ENCODE results near the gene SH2D7.
A peak's percentile ranks its signal among the peaks of the same experiment; 100 is the strongest.

Gene SH2D7

DNA sequence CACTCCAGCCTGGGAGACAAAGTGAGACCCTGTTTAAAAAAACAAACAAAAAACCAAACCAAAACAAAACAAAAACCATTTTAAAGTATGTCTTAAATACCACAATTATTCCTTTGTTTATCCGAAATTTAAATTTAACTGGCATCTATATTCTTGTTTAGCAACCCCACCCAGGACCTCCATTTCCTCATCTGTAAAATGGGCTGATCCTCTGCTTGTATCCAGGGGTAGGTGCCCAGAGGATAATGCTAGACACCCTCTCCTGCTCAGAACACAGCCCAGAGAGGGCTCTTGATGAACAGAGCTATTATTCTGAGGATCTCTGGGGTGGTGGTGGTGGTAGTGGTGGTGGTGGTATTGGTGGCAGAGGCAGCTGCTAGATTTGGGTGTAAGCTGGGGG lies 9.8 kb downstream of the SH2D7 start:
- H3K9me3 Mint-ChIP-seq (ENCODE audit: low read depth) = no peaks in the 10 kb centered on the region
- H3K27ac Mint-ChIP-seq = peak overlapping the region; percentile 34
- H3K27me3 Mint-ChIP-seq = no peaks in the 10 kb centered on the region
- no peaks in the 10 kb centered on the region for H3K36me3 Mint-ChIP-seq
- no peak overlapping the region for H3K4me3 Mint-ChIP-seq
- peaks cover 39% of the 10 kb centered on the region for H3K4me1 Mint-ChIP-seq (ENCODE audit: low read depth)

DNA sequence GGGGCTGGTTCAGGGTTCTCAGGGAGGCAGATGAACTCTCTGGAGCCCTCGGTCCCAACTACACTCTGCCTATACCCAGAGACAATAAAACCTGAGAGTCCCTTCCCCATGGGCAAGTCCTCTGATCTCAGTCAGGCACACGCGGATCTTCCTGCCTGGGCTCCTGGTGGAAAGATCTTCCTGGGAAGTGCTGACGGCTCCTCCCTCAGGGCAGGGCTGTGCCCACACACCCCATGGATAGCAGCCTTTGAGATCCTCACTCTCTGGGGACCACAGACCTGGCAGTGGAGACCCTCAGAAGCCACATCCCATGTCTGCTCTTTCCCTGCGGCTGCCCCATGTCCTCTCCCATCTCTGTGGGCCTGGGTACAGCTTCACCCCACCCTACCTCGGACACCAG lies 10.4 kb downstream of the SH2D7 start:
- Mint-ChIP-seq H3K9me3 (ENCODE audit: low read depth) (no peaks in the 10 kb centered on the region), H3K4me3 (no peak overlapping the region), H3K36me3 (no peaks in the 10 kb centered on the region), H3K4me1 (ENCODE audit: low read depth) (peaks cover 39% of the 10 kb centered on the region), H3K27ac (no peak overlapping the region), H3K27me3 (no peaks in the 10 kb centered on the region)

DNA sequence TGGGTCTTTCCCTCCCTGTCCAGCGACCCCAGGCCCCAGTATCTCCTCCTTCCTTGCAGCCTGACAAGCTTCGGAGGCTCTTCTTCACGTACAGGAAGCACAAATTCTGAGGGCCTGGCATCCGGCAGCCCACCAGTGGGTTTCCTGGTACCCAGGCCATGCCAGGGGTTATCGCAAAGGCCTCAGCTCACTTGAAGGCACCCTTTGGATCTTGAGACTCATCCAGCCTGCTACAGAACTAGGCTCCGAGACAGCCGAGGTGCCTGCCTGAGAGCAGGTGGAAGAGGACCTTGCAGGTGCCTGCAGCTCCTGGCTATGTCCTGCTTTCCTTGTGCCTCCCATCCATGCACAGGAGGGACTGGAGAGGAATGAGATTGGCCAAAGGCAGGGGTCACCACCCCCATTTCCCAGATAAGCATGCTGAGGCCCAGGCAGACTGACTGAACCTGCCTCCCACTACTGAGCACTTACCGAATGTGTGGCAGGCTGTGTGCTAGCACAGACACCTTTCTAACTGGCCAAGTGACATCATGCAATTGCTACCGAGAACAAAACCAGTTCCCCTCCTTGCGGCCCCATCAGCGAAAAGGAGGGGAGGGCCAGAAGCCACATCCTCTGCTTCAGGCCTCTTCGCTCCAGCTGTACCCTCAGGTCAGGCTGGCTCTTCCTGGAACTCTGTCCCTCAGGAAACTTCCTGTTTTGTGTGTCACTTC lies 11.2 kb downstream of the SH2D7 start:
- peak overlapping the region; percentile 27 for H3K4me3 Mint-ChIP-seq
- peaks cover 41% of the 10 kb centered on the region for H3K4me1 Mint-ChIP-seq (ENCODE audit: low read depth)
- H3K27ac Mint-ChIP-seq = peak overlapping the region; percentile 79
- no peaks in the 10 kb centered on the region for H3K27me3 Mint-ChIP-seq
- no peaks in the 10 kb centered on the region for H3K9me3 Mint-ChIP-seq (ENCODE audit: low read depth)
- no peaks in the 10 kb centered on the region for H3K36me3 Mint-ChIP-seq

DNA sequence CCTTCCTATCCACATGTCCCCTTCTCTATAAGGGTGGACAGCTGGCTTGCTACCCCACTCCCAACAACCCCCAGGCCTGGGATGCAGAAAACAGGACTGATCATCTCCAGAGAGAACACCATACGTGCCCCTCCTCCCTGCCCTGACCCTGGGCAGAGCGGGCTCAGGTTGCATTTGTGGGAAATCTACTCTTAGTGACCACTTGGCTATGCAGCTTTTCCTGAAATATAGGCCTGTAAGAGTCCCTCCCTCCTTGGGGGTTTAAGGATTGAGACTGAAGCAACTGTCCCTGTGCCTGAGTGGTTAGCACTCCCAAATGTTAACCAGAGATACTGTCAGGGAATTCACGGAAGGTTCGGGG lies 11.7 kb downstream of the SH2D7 start:
- peak overlapping the region; percentile 79 for H3K27ac Mint-ChIP-seq
- peaks cover 41% of the 10 kb centered on the region for H3K4me1 Mint-ChIP-seq (ENCODE audit: low read depth)
- no peaks in the 10 kb centered on the region for H3K36me3 Mint-ChIP-seq
- no peaks in the 10 kb centered on the region for H3K27me3 Mint-ChIP-seq
- peak overlapping the region; percentile 27 for H3K4me3 Mint-ChIP-seq
- no peaks in the 10 kb centered on the region for H3K9me3 Mint-ChIP-seq (ENCODE audit: low read depth)

DNA sequence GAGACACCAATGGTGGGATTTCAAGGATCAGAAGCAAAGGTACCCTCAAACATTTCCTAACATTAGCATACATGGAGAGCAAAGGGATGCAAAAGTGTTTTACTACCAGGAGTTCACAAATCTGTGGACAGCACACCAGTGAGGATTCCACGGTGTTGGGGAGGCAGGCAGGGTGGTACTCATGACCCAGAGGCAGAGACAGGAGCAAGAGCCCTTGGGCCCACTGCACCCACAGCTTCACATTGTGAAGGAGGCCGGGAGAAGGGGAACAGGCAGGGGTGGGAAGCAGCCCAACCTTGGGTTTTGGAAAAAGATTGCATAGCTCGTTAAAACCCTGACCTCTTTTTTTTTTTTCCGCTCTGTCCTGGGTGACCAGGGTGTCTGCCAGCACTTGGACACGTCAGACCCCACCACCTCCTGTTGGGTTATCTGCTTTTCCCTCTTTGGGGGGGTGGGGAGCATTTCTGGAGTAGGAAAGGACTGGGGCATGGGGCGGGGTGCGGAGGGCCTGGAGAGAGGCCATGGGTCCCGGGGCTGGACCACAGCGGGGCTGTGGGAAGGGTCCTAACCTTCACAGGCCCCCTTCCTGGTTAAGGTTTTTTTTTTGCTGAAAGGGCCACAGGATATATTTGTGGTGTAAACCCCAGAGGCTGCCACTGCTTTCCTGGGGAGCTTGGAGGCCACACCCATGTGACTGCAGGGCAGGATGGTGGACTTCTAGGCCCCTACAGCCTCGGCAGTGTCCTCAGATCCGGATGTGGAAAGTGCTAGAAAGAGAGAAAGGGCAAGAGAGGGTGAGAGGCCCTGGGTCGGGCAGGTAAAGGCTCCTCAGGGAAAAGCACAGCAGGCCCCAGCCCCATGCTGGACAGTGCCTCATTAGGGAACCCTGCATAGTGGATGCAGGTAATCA lies 12.5 kb downstream of the SH2D7 start:
- Mint-ChIP-seq H3K4me3 (peak overlapping the region; percentile 0), H3K4me1 (ENCODE audit: low read depth) (peaks cover 41% of the 10 kb centered on the region), H3K27ac (peak overlapping the region; percentile 79), H3K9me3 (ENCODE audit: low read depth) (no peaks in the 10 kb centered on the region), H3K27me3 (no peaks in the 10 kb centered on the region), H3K36me3 (no peaks in the 10 kb centered on the region)

DNA sequence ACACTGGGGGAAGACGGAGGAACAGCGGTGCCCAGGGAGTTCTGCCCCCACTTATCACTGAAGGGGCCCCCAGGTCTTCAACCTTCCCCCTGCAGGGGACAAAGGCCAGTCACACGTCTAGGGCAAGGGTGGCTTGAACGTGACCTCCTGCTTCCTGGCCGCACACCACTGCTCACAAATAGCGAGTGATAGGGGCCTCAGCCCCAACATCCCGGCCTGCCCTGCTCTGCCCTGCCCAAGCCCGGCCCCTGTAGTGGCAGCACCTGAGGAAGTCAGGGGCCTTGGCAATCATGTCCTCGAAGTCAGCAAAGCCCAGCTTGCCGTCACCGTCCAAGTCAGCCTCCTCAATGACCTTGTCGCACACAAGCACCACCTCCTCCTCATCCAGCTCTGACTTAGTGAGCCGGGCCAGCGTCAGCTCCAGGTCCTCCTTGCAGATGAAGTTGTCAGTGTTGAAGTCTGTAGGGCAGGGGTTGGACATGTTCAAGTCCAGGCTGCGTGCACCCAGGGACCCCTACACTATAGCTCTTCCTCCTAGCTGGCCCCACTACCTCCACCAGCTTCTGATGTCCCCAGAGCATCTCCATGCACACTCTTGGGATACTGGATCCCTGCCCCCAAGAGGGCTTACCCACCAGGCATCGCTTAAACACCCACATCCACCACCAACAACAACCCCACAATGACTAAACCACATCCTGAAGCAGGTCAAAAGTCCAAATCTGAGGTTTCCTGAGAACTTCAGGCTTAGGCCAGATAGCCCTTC lies 13.3 kb downstream of the SH2D7 start:
- H3K36me3 Mint-ChIP-seq = no peaks in the 10 kb centered on the region
- H3K9me3 Mint-ChIP-seq (ENCODE audit: low read depth) = no peaks in the 10 kb centered on the region
- H3K27ac Mint-ChIP-seq = peak overlapping the region; percentile 55
- no peaks in the 10 kb centered on the region for H3K27me3 Mint-ChIP-seq
- H3K4me3 Mint-ChIP-seq = no peak overlapping the region
- peaks cover 41% of the 10 kb centered on the region for H3K4me1 Mint-ChIP-seq (ENCODE audit: low read depth)

DNA sequence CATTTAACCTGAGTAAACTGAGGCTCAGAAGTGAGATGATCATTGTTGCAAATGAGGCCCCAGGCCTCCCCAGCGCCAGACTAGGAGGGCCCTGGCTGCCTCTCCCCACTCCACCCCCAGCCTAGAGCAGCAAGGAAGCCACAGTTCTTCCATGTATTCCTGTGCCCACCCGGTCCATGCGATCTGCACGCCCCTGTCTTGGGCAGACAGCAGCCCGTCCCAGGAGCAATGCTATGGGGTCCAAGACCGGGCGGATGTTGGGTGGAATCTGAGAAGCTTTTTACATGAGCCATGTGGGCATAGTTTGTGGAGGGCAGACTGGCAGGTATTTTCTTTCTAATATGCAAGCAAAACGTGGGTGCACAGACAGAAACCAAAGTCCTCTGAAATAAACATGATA lies 15.1 kb downstream of the SH2D7 start:
- Mint-ChIP-seq H3K36me3 (no peaks in the 10 kb centered on the region), H3K4me3 (no peak overlapping the region), H3K4me1 (ENCODE audit: low read depth) (peaks cover 40% of the 10 kb centered on the region), H3K27ac (no peak overlapping the region), H3K9me3 (ENCODE audit: low read depth) (no peaks in the 10 kb centered on the region), H3K27me3 (no peaks in the 10 kb centered on the region)

DNA sequence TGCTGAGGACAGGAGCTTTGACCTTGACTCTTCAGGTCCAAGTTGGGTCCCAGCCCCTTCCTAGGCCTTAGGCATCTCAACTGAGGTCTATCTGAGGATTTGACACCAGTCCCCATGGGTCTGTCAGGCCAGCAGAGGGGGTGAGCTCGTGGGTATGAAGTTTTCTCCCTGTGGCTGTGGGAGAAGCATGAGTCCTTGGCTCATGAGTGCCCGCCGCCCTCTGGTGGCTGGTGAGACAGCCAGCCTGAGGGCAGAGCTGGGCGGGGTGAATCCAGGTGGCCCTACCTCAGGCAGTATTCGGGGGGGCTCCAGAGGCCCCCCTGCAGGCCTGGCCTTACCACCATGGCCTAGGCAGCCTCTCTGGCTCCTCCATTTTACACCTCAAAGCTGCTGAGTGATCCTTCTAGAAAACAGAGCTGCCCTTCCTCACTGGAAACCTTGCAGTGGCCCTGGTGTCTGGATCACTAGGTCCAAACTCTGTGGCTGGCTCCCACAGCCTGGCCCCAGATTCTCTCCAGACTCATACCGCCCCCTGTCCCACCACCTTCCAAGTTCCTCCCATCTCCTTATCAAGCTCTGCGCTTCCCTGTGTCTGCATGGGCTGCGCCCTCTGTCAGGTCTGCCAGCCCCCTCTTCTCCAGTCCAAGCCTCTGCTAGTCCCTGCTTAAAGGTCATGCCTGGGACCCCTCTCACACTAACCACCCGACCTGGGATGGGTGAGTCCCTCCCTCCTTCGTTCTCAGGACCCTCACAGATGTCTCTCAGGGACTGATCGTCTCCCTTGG lies 16.1 kb downstream of the SH2D7 start:
- Mint-ChIP-seq H3K27ac (no peak overlapping the region), H3K4me1 (ENCODE audit: low read depth) (peaks cover 31% of the 10 kb centered on the region)

DNA sequence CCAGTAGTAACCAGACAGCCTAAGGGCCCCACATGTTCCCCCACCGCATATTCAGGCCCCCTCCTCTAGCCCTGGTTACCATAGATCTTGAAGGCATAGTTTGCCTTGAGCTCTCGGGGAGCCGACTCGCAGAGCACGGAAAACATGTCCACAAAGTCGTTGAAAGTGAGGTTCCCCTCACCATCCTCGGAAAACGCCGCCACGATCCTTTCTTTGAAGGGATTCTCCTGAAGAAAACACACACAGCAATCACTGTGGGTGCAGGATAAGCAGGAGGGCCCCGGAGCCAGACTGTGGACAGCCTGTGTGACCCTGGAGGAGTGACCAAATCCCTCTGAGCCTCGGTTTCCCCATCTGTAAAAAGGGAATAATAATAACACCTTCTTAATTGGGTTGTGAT lies 16.8 kb downstream of the SH2D7 start:
- Mint-ChIP-seq H3K27ac (no peak overlapping the region), H3K4me1 (ENCODE audit: low read depth) (peaks cover 28% of the 10 kb centered on the region), H3K9me3 (ENCODE audit: low read depth) (no peaks in the 10 kb centered on the region), H3K36me3 (no peaks in the 10 kb centered on the region), H3K4me3 (no peak overlapping the region), H3K27me3 (no peaks in the 10 kb centered on the region)

More for the DNA sequence above, 16.1 kb downstream of the SH2D7 start:
- no peaks in the 10 kb centered on the region for H3K27me3 Mint-ChIP-seq
- no peak overlapping the region for H3K4me3 Mint-ChIP-seq
- no peaks in the 10 kb centered on the region for H3K36me3 Mint-ChIP-seq
- H3K9me3 Mint-ChIP-seq (ENCODE audit: low read depth) = no peaks in the 10 kb centered on the region

DNA sequence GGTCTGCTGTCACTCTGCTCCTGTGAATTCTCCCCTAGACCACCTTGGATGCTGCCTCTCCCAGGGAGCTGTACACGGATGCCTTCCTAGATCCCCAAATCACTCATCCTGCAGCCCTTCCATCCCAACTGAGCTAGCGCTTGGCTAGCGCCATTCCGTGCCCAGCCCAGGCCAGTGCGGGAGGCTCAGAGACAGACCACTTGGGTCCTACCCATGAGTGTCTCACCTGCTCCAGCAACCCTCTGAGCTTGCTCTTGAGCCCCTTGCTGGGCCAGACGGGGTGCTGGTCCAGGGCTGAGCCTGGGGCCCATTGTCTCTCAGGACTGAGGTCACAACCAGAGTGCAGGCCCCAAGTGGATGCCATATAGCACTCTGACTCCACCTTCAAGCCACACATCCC lies 17.7 kb downstream of the SH2D7 start:
- Mint-ChIP-seq H3K36me3 (no peaks in the 10 kb centered on the region), H3K4me3 (no peak overlapping the region), H3K27me3 (no peaks in the 10 kb centered on the region), H3K4me1 (ENCODE audit: low read depth) (peaks cover 18% of the 10 kb centered on the region), H3K27ac (no peak overlapping the region), H3K9me3 (ENCODE audit: low read depth) (no peaks in the 10 kb centered on the region)

DNA sequence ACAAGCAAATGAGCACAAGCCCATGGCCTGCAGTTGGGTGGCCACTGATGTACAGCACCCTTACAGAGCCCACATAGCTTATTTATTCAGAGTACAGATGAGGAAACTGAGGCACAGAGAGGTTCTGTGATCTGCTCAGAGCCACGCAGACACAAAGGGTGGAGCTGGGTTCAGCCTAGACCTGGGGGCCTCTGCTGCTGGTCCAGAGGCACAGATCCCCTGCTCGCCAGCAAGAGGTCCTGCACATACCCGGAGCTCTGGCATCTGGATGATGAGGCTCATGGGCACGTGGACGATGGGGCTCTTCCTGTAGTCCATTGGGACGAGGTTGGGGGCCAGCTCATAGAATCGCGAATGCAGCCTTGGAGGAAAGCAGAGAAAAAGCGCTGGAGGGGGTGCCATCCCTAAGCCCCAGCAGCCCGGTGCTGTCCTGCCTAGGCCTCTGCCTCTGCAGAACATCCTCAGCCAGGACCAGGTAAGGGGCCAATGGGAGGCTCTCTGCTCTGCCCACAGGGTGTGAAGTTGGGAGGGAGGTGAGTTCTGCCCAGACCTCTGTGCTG lies 18.6 kb downstream of the SH2D7 start:
- H3K27ac Mint-ChIP-seq = no peak overlapping the region
- H3K36me3 Mint-ChIP-seq = no peaks in the 10 kb centered on the region
- H3K27me3 Mint-ChIP-seq = no peaks in the 10 kb centered on the region
- H3K4me3 Mint-ChIP-seq = no peak overlapping the region
- H3K9me3 Mint-ChIP-seq (ENCODE audit: low read depth) = no peaks in the 10 kb centered on the region
- peaks cover 9% of the 10 kb centered on the region for H3K4me1 Mint-ChIP-seq (ENCODE audit: low read depth)

DNA sequence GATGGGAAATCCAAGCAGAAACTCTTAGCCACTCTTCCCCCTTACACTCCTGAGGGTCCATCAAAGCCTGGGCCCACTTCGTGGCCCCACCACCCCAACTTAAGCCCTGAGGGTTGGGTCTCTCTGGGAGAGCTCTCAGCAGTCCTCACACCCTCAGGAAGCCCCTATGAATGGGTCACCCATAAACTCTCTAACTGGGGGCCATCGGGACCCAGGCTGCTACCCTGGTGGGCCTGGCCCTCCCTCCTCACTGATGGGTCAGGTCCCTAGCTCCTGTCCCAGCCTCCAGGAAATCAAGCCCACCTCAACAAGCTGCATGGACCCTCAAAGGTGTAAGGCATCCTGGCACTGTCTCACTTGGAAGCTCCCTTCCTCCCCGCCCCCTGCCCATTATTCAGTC lies 19.4 kb downstream of the SH2D7 start:
- Mint-ChIP-seq H3K27ac (no peak overlapping the region), H3K27me3 (no peaks in the 10 kb centered on the region), H3K4me3 (no peak overlapping the region), H3K9me3 (ENCODE audit: low read depth) (no peaks in the 10 kb centered on the region), H3K36me3 (no peaks in the 10 kb centered on the region), H3K4me1 (ENCODE audit: low read depth) (peaks cover 6% of the 10 kb centered on the region)

DNA sequence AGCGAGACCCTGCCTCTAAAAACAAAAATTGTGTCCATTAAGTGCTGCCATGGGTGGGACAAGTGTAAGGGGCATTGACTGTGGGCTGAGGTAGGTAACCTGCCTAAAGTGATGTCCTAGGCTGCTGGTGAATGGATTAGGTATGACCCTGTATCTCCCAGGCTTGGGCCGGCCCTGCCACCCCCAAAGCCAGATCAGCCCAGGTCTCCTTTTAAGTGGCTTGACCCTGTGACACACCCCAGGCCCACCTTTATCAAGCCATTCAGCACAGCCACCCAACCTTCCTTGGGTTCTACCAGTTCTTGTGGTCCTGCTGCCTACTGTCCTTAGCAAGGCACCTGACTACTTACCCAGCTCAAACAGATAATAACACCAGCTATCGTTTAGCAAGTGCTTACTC lies 20.2 kb downstream of the SH2D7 start:
- no peak overlapping the region for H3K27ac Mint-ChIP-seq
- H3K36me3 Mint-ChIP-seq = no peaks in the 10 kb centered on the region
- H3K27me3 Mint-ChIP-seq = no peaks in the 10 kb centered on the region
- H3K4me3 Mint-ChIP-seq = no peak overlapping the region
- peaks cover 6% of the 10 kb centered on the region for H3K4me1 Mint-ChIP-seq (ENCODE audit: low read depth)
- H3K9me3 Mint-ChIP-seq (ENCODE audit: low read depth) = no peaks in the 10 kb centered on the region

DNA sequence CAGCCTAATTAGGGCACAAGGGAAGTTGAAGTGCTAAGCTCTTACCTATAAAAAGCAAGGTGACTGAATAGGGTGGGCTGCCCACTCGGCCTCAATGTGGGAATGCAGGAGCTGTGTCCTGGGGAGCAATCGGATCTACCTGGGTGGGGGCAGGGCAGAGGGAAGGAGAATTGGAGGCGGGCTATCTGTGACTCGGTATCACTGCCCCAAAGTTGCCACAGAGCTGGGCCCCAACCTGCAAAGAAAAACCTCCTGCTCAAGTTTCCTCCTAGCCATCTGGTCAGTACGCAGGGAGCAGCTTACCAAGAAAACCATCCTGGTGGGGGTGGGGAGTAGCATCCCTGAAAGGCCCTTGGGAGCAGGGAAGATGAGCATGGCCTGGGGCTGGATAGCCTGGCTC lies 28.2 kb downstream of the SH2D7 start:
- Mint-ChIP-seq H3K27ac (no peak overlapping the region), H3K9me3 (ENCODE audit: low read depth) (no peaks in the 10 kb centered on the region), H3K4me3 (no peak overlapping the region), H3K36me3 (no peaks in the 10 kb centered on the region), H3K4me1 (ENCODE audit: low read depth) (no peaks in the 10 kb centered on the region), H3K27me3 (no peaks in the 10 kb centered on the region)
